ENCODE results near the gene SLC49A3. TPM values are rescaled to one million over a fixed set of nuclear protein-coding genes. Genes with fewer than 3 reads are reported as not detected.
"Not testable (repeated sequence)": the region's sequence is repeated elsewhere in the genome, so short reads cannot be mapped to it uniquely, and the experiment has no call there.

SLC49A3 gene
- total RNA-seq, 2 experiments from 2014 or later = 0.40 TPM; not detected in 1

DNA sequence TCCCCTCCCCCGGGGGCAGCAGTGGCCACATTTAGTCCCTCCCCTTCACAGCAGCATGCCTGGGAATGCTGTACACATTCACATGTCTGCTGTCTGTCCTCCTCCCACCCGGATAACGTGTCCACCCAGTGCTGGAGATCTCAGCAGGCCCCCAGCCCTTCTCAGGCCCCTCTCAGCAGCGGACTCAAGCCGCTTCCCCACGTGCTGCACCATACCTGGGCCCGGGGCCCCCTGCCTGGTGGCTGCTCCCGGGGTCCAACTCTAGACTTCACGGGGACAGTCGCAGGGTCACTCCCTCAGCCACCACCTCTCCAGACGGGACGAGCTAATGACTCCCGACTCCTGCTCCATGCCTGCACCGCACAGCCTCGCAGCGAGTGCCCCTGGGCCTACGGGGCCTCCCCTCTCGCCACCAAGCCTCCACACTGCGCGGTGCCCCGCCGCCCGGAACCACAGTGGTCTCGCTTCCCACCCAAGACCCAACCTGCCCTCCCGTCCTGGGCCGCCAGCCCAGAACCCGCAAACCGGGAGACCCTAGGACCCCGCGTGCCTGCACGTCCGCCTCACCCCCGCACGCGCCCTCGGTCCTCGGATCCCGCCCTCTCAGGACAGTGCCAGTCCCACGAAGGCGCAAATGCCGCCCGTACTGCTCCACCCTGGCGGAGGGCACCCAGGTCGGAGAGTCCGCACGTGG is 15.4 kb upstream of the SLC49A3 start:
- H3K27me3 Mint-ChIP-seq = no peaks in the 10 kb centered on the region
- peaks cover 23% of the 10 kb centered on the region for H3K4me1 Mint-ChIP-seq
- DNase-seq = no peak
- no peak overlapping the region for H3K4me3 Mint-ChIP-seq
- H3K27ac Mint-ChIP-seq = no peak overlapping the region
- CTCF ChIA-PET = no interaction called here
- POLR2A ChIA-PET = no interaction called here
- peaks cover 7% of the 10 kb centered on the region for H3K36me3 Mint-ChIP-seq (ENCODE audit: low read depth)
- no peaks in the 10 kb centered on the region for H3K9me3 Mint-ChIP-seq

DNA sequence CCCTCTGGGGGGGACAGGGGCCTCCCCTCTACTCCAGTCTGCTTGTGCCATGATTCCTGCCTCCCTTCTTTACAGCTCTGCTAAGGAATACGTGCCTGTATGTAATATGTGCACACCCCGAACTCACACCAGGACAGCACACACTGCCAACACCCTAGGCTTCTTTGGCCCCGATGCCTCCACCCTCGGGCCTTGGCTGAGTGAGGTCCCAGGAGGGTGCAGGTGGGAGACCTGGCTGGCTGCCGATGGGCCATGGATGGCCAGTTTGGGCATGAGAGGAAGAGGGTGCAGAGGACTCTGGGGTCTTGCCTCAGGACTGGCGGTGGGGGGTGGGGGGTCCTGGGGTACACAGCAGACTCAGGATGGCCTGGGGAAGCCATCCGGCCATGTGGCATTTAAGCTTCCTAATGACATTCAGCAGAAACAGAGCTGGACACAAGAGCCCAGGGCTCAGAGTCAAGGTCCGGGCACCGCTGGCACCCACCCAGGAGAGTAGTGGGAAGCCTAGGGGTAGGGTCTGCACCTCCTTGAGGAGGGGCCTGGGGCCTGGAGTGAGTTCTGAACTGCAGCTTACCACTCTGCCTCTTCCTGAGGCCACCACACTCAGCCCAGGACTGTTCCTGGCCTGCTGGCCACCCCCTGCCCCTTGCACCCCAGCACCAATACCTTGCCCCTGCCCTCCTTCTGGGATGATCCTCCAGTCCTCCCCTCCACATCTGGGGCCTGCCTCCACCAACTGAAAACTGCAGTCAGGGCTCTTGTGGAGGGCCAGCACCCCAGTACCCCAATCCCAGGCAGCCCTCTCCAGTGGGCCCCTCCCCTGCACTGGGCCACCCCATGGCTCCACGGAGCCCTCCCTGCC is 14.6 kb upstream of the SLC49A3 start:
- POLR2A ChIA-PET = no interaction called here
- H3K9me3 Mint-ChIP-seq = no peaks in the 10 kb centered on the region
- H3K27ac Mint-ChIP-seq = no peak overlapping the region
- peaks cover 23% of the 10 kb centered on the region for H3K4me1 Mint-ChIP-seq
- no peak for DNase-seq
- H3K27me3 Mint-ChIP-seq = no peaks in the 10 kb centered on the region
- no peak overlapping the region for H3K4me3 Mint-ChIP-seq
- CTCF ChIA-PET = no interaction called here
- H3K36me3 Mint-ChIP-seq (ENCODE audit: low read depth) = peaks cover under 1% of the 10 kb centered on the region

DNA sequence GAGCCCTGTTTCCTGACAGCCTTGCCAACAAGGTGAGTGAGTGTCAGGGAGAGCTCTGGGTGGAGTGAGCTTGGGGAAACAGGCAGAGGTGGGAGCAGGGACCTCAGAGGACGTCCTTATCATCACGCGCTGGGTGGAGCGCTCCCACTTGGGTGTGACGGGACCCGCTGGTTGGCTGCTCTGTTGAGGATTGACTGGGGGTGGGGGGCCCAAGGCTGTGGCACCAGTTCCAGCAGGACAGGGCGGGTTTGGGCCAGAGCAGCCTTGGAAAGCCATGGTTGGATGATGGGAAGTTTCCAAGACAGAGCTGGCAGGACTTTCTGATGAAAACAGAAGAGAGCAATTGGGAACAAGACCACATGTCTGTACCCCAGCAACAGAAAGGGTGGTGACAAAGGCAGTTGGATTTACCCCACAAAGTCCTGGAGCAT is 13.7 kb upstream of the SLC49A3 start:
- no peak overlapping the region for H3K27ac Mint-ChIP-seq
- no peaks in the 10 kb centered on the region for H3K9me3 Mint-ChIP-seq
- no peak for DNase-seq
- no peaks in the 10 kb centered on the region for H3K36me3 Mint-ChIP-seq (ENCODE audit: low read depth)
- ChIA-PET CTCF (no interaction called here), POLR2A (no interaction called here)
- H3K4me3 Mint-ChIP-seq = no peak overlapping the region
- H3K4me1 Mint-ChIP-seq = peaks cover 24% of the 10 kb centered on the region
- H3K27me3 Mint-ChIP-seq = no peaks in the 10 kb centered on the region

DNA sequence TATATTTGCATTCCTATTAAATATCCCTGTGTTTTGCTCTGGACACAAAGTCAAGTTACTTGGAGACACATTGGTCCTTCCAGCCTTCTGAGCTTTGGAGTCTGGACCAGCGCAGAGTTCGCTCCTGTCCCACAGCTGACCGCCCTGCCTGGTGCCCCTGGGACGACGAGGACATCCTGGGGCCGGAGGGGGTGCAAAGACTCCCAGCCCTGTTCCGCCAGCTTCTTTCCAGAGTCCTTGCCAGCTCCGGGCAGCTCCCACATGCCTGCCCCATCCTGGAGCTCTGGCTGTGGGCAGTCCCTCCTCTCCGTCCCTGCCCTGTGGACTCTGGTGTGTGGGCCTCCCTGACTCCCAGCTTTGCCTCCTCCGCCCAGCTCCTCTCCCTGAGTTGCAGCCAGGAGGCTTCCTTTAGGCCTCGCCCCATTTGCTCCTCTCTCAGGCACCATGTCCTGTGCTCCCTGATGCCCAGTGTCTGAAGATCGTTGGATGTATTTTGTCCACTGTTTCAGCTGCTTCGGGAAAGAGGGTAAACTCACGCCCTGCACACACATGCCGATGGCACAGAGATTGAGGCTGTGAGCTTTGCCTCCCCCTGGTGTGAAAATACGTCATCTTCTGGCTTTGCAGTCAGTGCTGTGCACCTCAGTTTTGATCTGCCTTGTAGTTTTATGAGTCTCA is 11.8 kb upstream of the SLC49A3 start:
- H3K36me3 Mint-ChIP-seq (ENCODE audit: low read depth) = no peaks in the 10 kb centered on the region
- DNase-seq = no peak
- no peaks in the 10 kb centered on the region for H3K27me3 Mint-ChIP-seq
- ChIA-PET CTCF (no interaction called here), POLR2A (interaction anchor here (1.3 to 3.1 kb wide), 4 partner anchors 13 to 231 kb away, joined by 3 to 22 read pairs (median 4); partner anchors contain the start of genes ATP5ME, GAK, MYL5 and TMEM175)
- H3K27ac Mint-ChIP-seq = no peak overlapping the region
- no peak overlapping the region for H3K4me3 Mint-ChIP-seq
- peaks cover 24% of the 10 kb centered on the region for H3K4me1 Mint-ChIP-seq
- H3K9me3 Mint-ChIP-seq = no peaks in the 10 kb centered on the region

GRCh38 chr4:699816-700580 is 11.0 kb upstream of the SLC49A3 start:
- POLR2A ChIA-PET = interaction anchor here (1.2 to 3.1 kb wide), 7 partner anchors 10 to 232 kb away, joined by 3 to 22 read pairs (median 4); partner anchors contain the start of genes ATP5ME, GAK, MYL5 and TMEM175

DNA sequence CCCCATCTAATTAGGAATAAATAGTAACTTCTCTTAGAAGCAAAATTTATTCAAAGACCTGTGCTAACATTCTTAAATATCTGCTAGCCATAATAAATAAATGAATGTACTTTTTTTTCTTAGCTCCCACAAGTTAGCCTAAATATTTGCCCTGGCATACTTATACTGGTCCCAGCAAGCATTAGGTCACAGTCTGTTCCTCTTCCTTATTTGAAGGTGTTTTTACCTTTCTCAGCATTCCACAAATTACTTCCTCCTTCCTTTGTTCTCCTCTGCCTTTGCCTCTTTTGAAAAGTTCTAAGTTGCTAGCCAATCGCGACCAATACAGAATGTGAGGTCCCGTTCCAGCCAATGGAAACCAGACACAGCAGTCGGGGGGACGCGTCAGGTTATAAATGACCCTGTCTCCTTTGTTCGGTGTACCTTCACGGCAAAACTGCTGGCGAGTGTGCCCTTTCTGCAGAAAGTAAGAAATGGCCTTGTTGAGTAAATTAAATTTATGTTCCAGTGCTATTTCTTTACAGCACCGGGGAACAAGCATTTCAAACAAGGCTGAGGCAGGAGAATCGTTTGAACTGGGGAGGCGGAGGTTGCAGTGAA is 5.5 kb upstream of the SLC49A3 start:
- peaks cover 16% of the 10 kb centered on the region for H3K27me3 Mint-ChIP-seq
- H3K4me1 Mint-ChIP-seq; DNase-seq; H3K36me3 Mint-ChIP-seq (ENCODE audit: low read depth); H3K4me3 Mint-ChIP-seq; H3K9me3 Mint-ChIP-seq; CTCF ChIA-PET; H3K27ac Mint-ChIP-seq; POLR2A ChIA-PET: not testable (repeated sequence)

More at GRCh38 chr4:699816-700580, 11.0 kb upstream of the SLC49A3 start:
- DNase-seq = no peak
- Mint-ChIP-seq H3K27ac (peak overlapping the region; percentile 26), H3K9me3 (no peaks in the 10 kb centered on the region), H3K27me3 (no peaks in the 10 kb centered on the region), H3K4me1 (peaks cover 21% of the 10 kb centered on the region), H3K36me3 (ENCODE audit: low read depth) (no peaks in the 10 kb centered on the region), H3K4me3 (no peak overlapping the region)
- CTCF ChIA-PET = interaction anchor here (1.3 to 1.9 kb wide), 2 partner anchors 26 to 457 kb away, joined by 3 to 7 read pairs; partner anchors contain the start of genes ATP5ME and MYL5

- H3K4me3 Mint-ChIP-seq = no peak overlapping the region
Measured at GRCh38 chr4:692771-693554, 4.0 kb upstream of the SLC49A3 start.

GRCh38 chr4:689723-690122 is 772 bp upstream of the SLC49A3 start:
- POLR2A ChIA-PET = no interaction called here
- H3K27ac Mint-ChIP-seq = no peak overlapping the region
- H3K9me3 Mint-ChIP-seq = no peaks in the 10 kb centered on the region

More at GRCh38 chr4:692771-693554, 4.0 kb upstream of the SLC49A3 start:
- Mint-ChIP-seq H3K9me3 (no peaks in the 10 kb centered on the region), H3K36me3 (ENCODE audit: low read depth) (no peaks in the 10 kb centered on the region), H3K27ac (no peak overlapping the region), H3K27me3 (peaks cover 17% of the 10 kb centered on the region), H3K4me1 (no peaks in the 10 kb centered on the region)
- no peak for DNase-seq
- POLR2A ChIA-PET = no interaction called here
- CTCF ChIA-PET = no interaction called here

DNA sequence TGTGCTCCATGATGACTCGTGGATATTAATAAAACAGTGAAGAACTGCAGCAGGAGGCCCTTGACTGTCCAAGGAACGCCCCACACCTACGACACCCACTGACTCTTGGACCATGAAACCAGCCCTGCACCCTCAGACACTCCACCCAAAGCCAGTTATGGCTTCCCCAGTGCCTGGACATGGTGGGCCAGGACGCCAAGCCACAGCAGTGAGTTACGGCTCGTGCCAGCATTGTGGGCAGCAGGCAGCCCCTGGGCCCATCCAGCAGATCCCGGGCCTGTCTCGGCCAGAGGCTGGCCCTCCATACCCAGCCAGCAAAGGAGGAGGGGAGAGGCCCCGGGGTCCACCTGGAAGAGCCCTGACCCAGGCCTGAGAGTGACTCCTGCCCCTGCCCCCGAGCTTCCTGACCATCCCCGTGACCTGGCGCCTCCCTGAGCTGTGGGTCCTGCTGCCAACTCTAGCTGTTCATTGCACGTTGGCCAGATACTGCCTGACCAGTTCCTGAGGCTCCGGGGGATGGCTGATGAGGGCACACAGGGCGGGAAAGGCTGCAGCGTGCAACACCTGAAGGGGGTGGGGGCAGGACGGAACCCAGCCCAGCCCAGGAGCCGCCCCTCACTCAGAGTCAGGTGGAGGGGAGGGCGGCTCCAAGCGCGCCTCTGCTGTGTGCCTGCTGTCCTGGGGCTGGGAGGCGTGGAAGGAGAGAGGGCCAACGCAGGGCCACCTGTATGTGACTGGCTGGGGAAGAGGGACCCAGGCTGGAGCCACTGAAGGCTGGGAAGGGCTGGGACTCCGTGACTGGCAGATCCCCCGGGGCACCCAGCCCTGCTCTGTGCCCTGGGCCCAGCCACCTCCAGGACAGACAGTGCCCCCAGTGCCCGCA is 739 bp downstream of the SLC49A3 start:
- Mint-ChIP-seq H3K9me3 (no peaks in the 10 kb centered on the region), H3K27ac (no peak overlapping the region), H3K4me3 (no peak overlapping the region), H3K27me3 (peaks cover 9% of the 10 kb centered on the region), H3K4me1 (no peaks in the 10 kb centered on the region), H3K36me3 (ENCODE audit: low read depth) (no peaks in the 10 kb centered on the region)
- no peak for DNase-seq
- POLR2A ChIA-PET = interaction anchor here (1.5 kb wide), 1 partner anchor 12 kb away, joined by 3 read pairs; no protein-coding TSS in a partner anchor
- CTCF ChIA-PET = no interaction called here

More at GRCh38 chr4:689723-690122, 772 bp upstream of the SLC49A3 start:
- Mint-ChIP-seq H3K4me1 (no peaks in the 10 kb centered on the region), H3K36me3 (ENCODE audit: low read depth) (no peaks in the 10 kb centered on the region), H3K27me3 (peaks cover 17% of the 10 kb centered on the region), H3K4me3 (no peak overlapping the region)
- CTCF ChIA-PET = no interaction called here
- no peak for DNase-seq

DNA sequence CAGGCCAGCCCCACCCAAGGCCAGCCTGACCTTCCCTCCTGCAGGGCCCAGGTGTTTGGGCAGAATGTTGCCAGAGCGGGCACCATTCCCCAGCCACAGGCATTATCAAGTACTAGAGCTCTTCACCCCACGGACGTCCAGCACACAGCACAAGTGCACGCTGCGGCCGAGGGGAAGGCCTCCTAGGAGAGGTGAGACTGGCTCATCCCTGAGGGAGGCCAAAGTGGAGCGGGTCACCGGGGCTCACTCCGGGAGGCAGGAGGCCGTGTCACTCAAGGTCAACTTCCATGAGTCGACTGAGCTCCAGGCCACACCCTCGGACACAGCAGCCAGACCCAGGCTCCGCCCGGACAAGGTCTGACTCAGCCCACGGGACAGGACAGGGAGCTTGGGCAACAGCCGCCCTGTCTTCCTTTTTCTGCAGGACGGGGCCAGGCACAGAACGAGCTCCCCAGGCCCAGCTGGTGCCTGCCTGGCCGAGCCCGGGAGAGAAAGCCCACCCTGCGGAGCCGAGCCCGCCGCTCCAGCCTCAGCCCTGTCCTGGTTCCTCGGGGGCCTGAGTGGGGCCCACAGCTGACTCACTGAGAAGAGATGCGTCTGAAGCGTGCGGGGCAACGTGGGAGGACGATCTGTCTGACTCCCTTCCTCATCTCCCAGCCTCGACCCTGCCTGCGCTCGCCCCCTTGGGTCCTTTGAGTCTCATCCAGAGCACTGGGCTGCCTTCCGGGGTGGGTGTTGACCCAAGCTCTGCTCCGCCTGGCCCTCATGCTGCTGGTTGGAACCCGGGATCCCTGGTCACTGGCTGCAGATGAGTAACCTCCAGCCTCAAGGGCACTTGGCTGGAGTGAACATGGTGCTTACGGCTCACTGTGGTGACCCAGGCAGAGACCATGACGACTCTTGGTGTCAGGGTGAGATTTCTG is 1.6 kb downstream of the SLC49A3 start:
- no peaks in the 10 kb centered on the region for H3K9me3 Mint-ChIP-seq
- no peak overlapping the region for H3K4me3 Mint-ChIP-seq
- H3K27me3 Mint-ChIP-seq = peaks cover 9% of the 10 kb centered on the region
- no peak overlapping the region for H3K27ac Mint-ChIP-seq
- DNase-seq = no peak
- ChIA-PET POLR2A (interaction anchor here (1.5 kb wide), 1 partner anchor 13 kb away, joined by 3 read pairs; no protein-coding TSS in a partner anchor), CTCF (no interaction called here)
- no peaks in the 10 kb centered on the region for H3K4me1 Mint-ChIP-seq
- H3K36me3 Mint-ChIP-seq (ENCODE audit: low read depth) = no peaks in the 10 kb centered on the region
